Skin epidermis (tissue), 12 donors: ENCODE data around the gene PPP1CA.

Experiments
- H3K27ac ChIP-seq, 21 experiments: fragments of 200-600 bp; sonication (generic) in 11 of 21; one replicate each; pipeline ENCODE4 v1.5.0; 2020; ENCODE audit warnings: mild to moderate bottlenecking in 3 of 21, inconsistent platforms in 2 of 21, moderate library complexity in 2 of 21
- H3K4me3 ChIP-seq, 7 experiments: fragments of 200-600 bp; sonication (generic) in 2 of 7; one replicate each; pipeline ENCODE4 v1.5.0; 2020; ENCODE audit warnings: inconsistent platforms in 2 of 7, mild to moderate bottlenecking in 2 of 7, moderate library complexity in 1 of 7

Gene PPP1CA

GRCh38 chr11:67396259-67396581 is 5.4 kb downstream of the PPP1CA start:
- H3K4me3 ChIP-seq: no peak overlapping the region
- H3K27ac ChIP-seq: peak overlapping the region in 5 of 21 experiments; percentile 19 to 77 (median 50)

GRCh38 chr11:67395555-67396258 is 6.0 kb downstream of the PPP1CA start:
- H3K4me3 ChIP-seq: no peak overlapping the region
- no peak overlapping the region for H3K27ac ChIP-seq

- H3K4me3 ChIP-seq: no peak overlapping the region
- no peak overlapping the region for H3K27ac ChIP-seq
Observed at GRCh38 chr11:67393990-67394389, 7.7 kb downstream of the PPP1CA start.

- no peak overlapping the region for H3K4me3 ChIP-seq
- no peak overlapping the region for H3K27ac ChIP-seq
Observed at GRCh38 chr11:67393437-67393836, 8.2 kb downstream of the PPP1CA start.

- Histone ChIP-seq H3K4me3 (peak overlapping the region; percentile 60 to 81 (median 74)), H3K27ac (peak overlapping the region in 20 of 21 experiments; percentile 24 to 95 (median 84))
Observed at GRCh38 chr11:67392183-67392715, 9.4 kb downstream of the PPP1CA start.

GRCh38 chr11:67391304-67392182 is 10.1 kb downstream of the PPP1CA start, which contains the start of gene RAD9A:
Gene RAD9A (plus strand): TSS chr11:67391986. CDS start chr11:67392045, 59 bp downstream.
- H3K4me3 ChIP-seq: peak within 1 kb of the TSS; percentile 60 to 81 (median 74)

GRCh38 chr11:67390947-67391303 is 10.7 kb downstream of the PPP1CA start:
- H3K27ac ChIP-seq: peak overlapping the region in 20 of 21 experiments; percentile 46 to 95 (median 84)
- H3K4me3 ChIP-seq: peak overlapping the region; percentile 60 to 81 (median 74)

More at GRCh38 chr11:67391304-67392182, 10.1 kb downstream of the PPP1CA start, which contains the start of gene RAD9A:
- H3K27ac ChIP-seq: peak within 1 kb of the TSS; percentile 16 to 95 (median 84)

GRCh38 chr11:67389477-67389876 is 12.2 kb downstream of the PPP1CA start:
- Histone ChIP-seq H3K27ac (no peak overlapping the region), H3K4me3 (no peak overlapping the region)

- Histone ChIP-seq H3K4me3 (no peak overlapping the region), H3K27ac (peak overlapping the region in 1 of 21 experiments; percentile 16)
Observed at GRCh38 chr11:67387518-67387917, 14.1 kb downstream of the PPP1CA start.

- peak overlapping the region in 1 of 21 experiments; percentile 16 for H3K27ac ChIP-seq
- H3K4me3 ChIP-seq: no peak overlapping the region
Observed at GRCh38 chr11:67387069-67387468, 14.6 kb downstream of the PPP1CA start.

- Histone ChIP-seq H3K4me3 (no peak overlapping the region), H3K27ac (no peak overlapping the region)
Observed at GRCh38 chr11:67384851-67385366, 16.7 kb downstream of the PPP1CA start.

GRCh38 chr11:67382276-67383136 is 19.2 kb downstream of the PPP1CA start:
- H3K27ac ChIP-seq: peak overlapping the region in 2 of 21 experiments; percentile 11 to 30
- H3K4me3 ChIP-seq: no peak overlapping the region

- peak overlapping the region in 7 of 21 experiments; percentile 9 to 66 (median 55) for H3K27ac ChIP-seq
- no peak overlapping the region for H3K4me3 ChIP-seq
Observed at GRCh38 chr11:67381244-67381972, 20.2 kb downstream of the PPP1CA start.

GRCh38 chr11:67379061-67380058 is 22.3 kb downstream of the PPP1CA start:
- Histone ChIP-seq H3K4me3 (no peak overlapping the region), H3K27ac (peak overlapping the region in 11 of 21 experiments; percentile 0 to 67 (median 45))

GRCh38 chr11:67378544-67378943 is 23.1 kb downstream of the PPP1CA start:
- Histone ChIP-seq H3K4me3 (no peak overlapping the region), H3K27ac (peak overlapping the region in 4 of 21 experiments; percentile 3 to 65 (median 22))

- H3K4me3 ChIP-seq: no peak overlapping the region
- H3K27ac ChIP-seq: no peak overlapping the region
Observed at GRCh38 chr11:67376873-67377808, 24.5 kb downstream of the PPP1CA start.
